Suprapubic skin (tissue), 4 donors: Measurements from ENCODE around the gene PRR18. TPM values are rescaled to one million over a fixed set of nuclear protein-coding genes. Genes with fewer than 3 reads are reported as not detected.

Experiments
- DNase-seq, 2 donors: peaks; one replicate each; pipeline ENCODE4 v3.0.0-alpha.2; 2019; ENCODE audit warnings: low spot score in 2 of 2
- H3K27ac ChIP-seq: fragments of 200-600 bp; sonication (generic); one replicate; pipeline ENCODE4 v1.5.1; 2019
- H3K27me3 ChIP-seq: fragments of 200-600 bp; sonication (generic); one replicate; pipeline ENCODE4 v1.5.1; 2019
- H3K36me3 ChIP-seq: fragments of 200-600 bp; sonication (generic); one replicate; pipeline ENCODE4 v1.5.1; 2019
- H3K4me1 ChIP-seq: fragments of 200-600 bp; sonication (generic); one replicate; pipeline ENCODE4 v1.5.1; 2019
- H3K4me3 ChIP-seq: fragments of 200-600 bp; sonication (generic); one replicate; pipeline ENCODE4 v1.5.1; 2019; ENCODE audit warnings: mild to moderate bottlenecking
- H3K9me3 ChIP-seq: fragments of 200-600 bp; sonication (generic); one replicate; pipeline ENCODE4 v1.5.1; 2019
- EP300 ChIP-seq: sonication (generic); formaldehyde crosslinking; IDR thresholded peaks from one replicate; pipeline ENCODE4 v1.6.1; 2017; ENCODE audit warnings: antibody characterized with exemption
- POLR2A ChIP-seq, 2 donors: fragments of 450-650 bp; IDR thresholded peaks; one replicate each; pipeline ENCODE4 v1.6.1; 2017; ENCODE audit warnings: antibody characterized with exemption in 2 of 2, mild to moderate bottlenecking in 2 of 2, moderate library complexity in 2 of 2
- POLR2AphosphoS5 ChIP-seq, 3 donors: sonication (generic); formaldehyde crosslinking; IDR thresholded peaks; one replicate each; pipeline ENCODE4 v1.6.1; 2017; ENCODE audit warnings: antibody characterized with exemption in 3 of 3
- WGBS: methylation state at CpG from one replicate; pipeline ENCODE4 v1.1.5; 2018; 5-methylcytosine and 5-hydroxymethylcytosine counted together
- total RNA-seq, 4 donors: library from RNA; depleted of rRNA; stranded (reverse); fragments of >200 nt; gene quantifications; one replicate each; pipeline ENCODE4 v1.1.0, GENCODE V29; 2016
- TF ChIP-seq, protein P1 (sequence below), 2 donors: fragments of 200-600 bp in 1 of 2; fragments of 450-650 bp in 1 of 2; sonication (generic) in 1 of 2; IDR thresholded peaks; one replicate each; pipeline ENCODE4 v1.5.1; 2016 to 2019; ENCODE audit warnings: antibody characterized with exemption in 2 of 2, mild to moderate bottlenecking in 1 of 2, moderate library complexity in 1 of 2

PRR18 gene
- total RNA-seq, 4 donors from 2014 or later: not detected

GRCh38 chr6:166278579-166279392 lies 29.4 kb downstream of the PRR18 start:
- no peak for TF ChIP-seq EP300
- TF ChIP-seq POLR2AphosphoS5 (IDR thresholded peaks at IDR 0.05): no peak
- no peak for TF ChIP-seq POLR2A (IDR thresholded peaks at IDR 0.05)
- TF ChIP-seq, protein P1, sequence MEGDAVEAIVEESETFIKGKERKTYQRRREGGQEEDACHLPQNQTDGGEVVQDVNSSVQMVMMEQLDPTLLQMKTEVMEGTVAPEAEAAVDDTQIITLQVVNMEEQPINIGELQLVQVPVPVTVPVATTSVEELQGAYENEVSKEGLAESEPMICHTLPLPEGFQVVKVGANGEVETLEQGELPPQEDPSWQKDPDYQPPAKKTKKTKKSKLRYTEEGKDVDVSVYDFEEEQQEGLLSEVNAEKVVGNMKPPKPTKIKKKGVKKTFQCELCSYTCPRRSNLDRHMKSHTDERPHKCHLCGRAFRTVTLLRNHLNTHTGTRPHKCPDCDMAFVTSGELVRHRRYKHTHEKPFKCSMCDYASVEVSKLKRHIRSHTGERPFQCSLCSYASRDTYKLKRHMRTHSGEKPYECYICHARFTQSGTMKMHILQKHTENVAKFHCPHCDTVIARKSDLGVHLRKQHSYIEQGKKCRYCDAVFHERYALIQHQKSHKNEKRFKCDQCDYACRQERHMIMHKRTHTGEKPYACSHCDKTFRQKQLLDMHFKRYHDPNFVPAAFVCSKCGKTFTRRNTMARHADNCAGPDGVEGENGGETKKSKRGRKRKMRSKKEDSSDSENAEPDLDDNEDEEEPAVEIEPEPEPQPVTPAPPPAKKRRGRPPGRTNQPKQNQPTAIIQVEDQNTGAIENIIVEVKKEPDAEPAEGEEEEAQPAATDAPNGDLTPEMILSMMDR (IDR thresholded peaks at IDR 0.05): no peak
- DNase-seq: no peak
- H3K27ac ChIP-seq: no peak overlapping the region
- H3K4me1 ChIP-seq: peaks cover 3% of the 10 kb centered on the region
- no peaks in the 10 kb centered on the region for H3K9me3 ChIP-seq
- H3K4me3 ChIP-seq: no peak overlapping the region
- H3K36me3 ChIP-seq: no peaks in the 10 kb centered on the region
- 84% methylated on average over 8 of the region's 8 CpGs for WGBS
- peaks cover 16% of the 10 kb centered on the region for H3K27me3 ChIP-seq

DNA sequence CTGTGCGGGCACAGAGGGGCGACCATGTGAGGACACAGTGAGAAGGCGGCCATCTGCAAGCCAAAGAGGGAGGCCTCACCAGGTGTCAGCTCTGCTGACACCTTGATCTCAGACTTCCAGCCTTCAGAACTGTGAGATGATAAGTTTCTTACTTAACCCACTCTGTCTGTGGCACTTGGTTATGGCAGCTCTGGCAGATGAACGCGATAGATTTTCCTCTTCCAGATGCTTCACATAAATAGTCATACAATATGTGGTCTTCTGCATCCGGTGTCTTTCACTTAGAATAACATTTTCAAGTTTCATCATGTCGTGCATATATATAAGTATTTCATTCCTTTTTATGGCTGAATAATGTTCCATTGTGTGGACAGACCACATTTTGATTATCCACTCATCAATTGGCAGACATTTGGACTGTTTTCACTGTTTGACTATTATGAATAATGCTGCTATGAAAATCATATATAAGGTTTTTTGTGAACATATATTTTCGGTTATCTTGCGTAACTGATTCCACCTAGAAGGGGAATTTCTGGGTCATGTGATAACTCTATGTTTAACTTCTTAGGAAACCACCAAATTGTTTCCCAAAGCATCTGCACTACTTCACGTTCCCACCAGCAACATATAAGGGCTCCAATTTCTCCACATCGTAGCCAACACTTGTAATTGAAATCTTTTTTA lies 30.2 kb downstream of the PRR18 start:
- Histone ChIP-seq H3K27me3 (peaks cover 10% of the 10 kb centered on the region), H3K9me3 (no peaks in the 10 kb centered on the region), H3K4me3 (no peak overlapping the region), H3K4me1 (peaks cover 3% of the 10 kb centered on the region), H3K27ac (no peak overlapping the region), H3K36me3 (no peaks in the 10 kb centered on the region)
- no peak for TF ChIP-seq POLR2AphosphoS5 (IDR thresholded peaks at IDR 0.05)
- TF ChIP-seq POLR2A (IDR thresholded peaks at IDR 0.05): no peak
- TF ChIP-seq EP300: no peak
- TF ChIP-seq, protein P1 (IDR thresholded peaks at IDR 0.05): no peak
- WGBS: 82% methylated on average over 11 of the region's 11 CpGs
- no peak for DNase-seq

DNA sequence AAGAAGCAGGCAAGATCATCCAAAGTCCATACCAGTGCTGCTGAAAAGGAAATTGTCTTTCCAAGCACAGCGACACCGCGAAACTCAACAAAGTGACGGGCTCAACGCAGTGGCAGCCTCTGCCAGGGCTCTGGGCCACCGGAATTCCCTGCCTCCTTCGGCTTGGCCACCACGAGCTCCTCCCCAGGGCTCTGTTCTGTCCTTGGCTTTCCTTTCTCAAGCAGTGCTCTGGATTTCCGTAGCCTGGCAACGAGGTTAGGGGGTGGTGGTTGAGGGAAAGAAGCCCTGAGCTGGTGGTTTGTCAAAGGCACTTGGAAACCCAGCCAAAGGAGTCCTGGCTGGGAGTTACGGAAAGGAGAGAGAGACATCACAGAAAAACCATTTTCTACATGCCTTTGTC lies 31.2 kb downstream of the PRR18 start:
- Histone ChIP-seq H3K4me3 (no peak overlapping the region), H3K36me3 (no peaks in the 10 kb centered on the region), H3K4me1 (peaks cover 3% of the 10 kb centered on the region), H3K27ac (no peak overlapping the region), H3K9me3 (no peaks in the 10 kb centered on the region), H3K27me3 (peaks cover 10% of the 10 kb centered on the region)
- TF ChIP-seq, protein P1 (IDR thresholded peaks at IDR 0.05): no peak
- TF ChIP-seq EP300 (no peak), POLR2A (IDR thresholded peaks at IDR 0.05) (no peak), POLR2AphosphoS5 (IDR thresholded peaks at IDR 0.05) (no peak)
- DNase-seq: no peak
- 28% methylated on average over 11 of the region's 11 CpGs for WGBS

DNA sequence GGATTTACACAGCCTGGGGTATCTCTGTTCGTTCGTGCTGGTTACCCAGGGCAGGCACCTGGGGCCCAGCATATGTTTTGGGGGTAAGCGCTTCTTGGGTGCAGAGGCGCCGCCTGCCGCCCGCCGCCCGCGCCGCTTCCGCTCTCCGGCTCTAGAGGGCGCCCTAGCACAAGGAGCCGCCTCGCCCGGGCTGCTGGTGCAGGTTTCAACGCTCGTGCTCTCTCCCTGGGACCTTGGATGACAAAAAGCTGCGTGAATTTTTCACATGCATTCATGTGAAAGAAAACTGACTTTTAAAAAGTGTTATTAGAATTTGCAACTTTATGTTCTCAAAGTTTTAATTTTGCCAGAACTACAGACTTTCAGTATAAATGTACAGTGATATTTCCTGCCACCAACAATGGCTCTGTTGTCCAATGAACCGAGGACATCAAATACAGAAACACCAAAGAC lies 32.5 kb downstream of the PRR18 start:
- Histone ChIP-seq H3K36me3 (no peaks in the 10 kb centered on the region), H3K27me3 (peaks cover 5% of the 10 kb centered on the region), H3K9me3 (no peaks in the 10 kb centered on the region), H3K27ac (no peak overlapping the region), H3K4me3 (no peak overlapping the region), H3K4me1 (peaks cover 3% of the 10 kb centered on the region)
- no peak for DNase-seq
- TF ChIP-seq EP300 (no peak), POLR2A (IDR thresholded peaks at IDR 0.05) (no peak), POLR2AphosphoS5 (IDR thresholded peaks at IDR 0.05) (no peak)
- TF ChIP-seq, protein P1 (IDR thresholded peaks at IDR 0.05): peak; percentile 80 to 99
- WGBS: 4% methylated on average over 18 of the region's 21 CpGs

- TF ChIP-seq, protein P1 (IDR thresholded peaks at IDR 0.05): no peak
- no peak for TF ChIP-seq POLR2AphosphoS5 (IDR thresholded peaks at IDR 0.05)
- TF ChIP-seq EP300: no peak
- TF ChIP-seq POLR2A (IDR thresholded peaks at IDR 0.05): no peak
- H3K4me1 ChIP-seq: peaks cover 3% of the 10 kb centered on the region
- no peaks in the 10 kb centered on the region for H3K9me3 ChIP-seq
- no peak overlapping the region for H3K4me3 ChIP-seq
- DNase-seq: no peak
- WGBS: 82% methylated on average over 13 of the region's 13 CpGs
- no peak overlapping the region for H3K27ac ChIP-seq
- no peaks in the 10 kb centered on the region for H3K36me3 ChIP-seq
- peaks cover 12% of the 10 kb centered on the region for H3K27me3 ChIP-seq
These were observed 33.3 kb downstream of the PRR18 start for GRCh38 chr6:166274739-166275370.
